ENCODE measurements around the gene MBL2. TPM values are rescaled to one million over a fixed set of nuclear protein-coding genes. Genes with fewer than 3 reads are reported as not detected.

Gene MBL2
- total and polyA plus RNA-seq, 2 of the 8 experiments (the other 6 are each of a cell fraction or from before 2014, with no cell fraction given) = not detected

GRCh38 chr10:52772623-52773022, at the start of gene MBL2 (continued):
- no peak for TF ChIP-seq EZH2 (IDR thresholded peaks at IDR 0.05; ENCODE audit: low read depth, low read length, severe bottlenecking)
- no peak for TF ChIP-seq SIX5 (IDR thresholded peaks at IDR 0.05; ENCODE audit: low read depth, low read length)
- no peak for TF ChIP-seq CEBPB (IDR thresholded peaks at IDR 0.05; ENCODE audit: low read depth, low read length)
- no peak for TF ChIP-seq E2F6 (IDR thresholded peaks at IDR 0.05)
- no peak for TF ChIP-seq GTF2F1 (IDR thresholded peaks at IDR 0.05; ENCODE audit: borderline replicate concordance, low read depth, low read length)
- no peak for TF ChIP-seq MAX (IDR thresholded peaks at IDR 0.05)
- no peak for TF ChIP-seq KDM5A (IDR thresholded peaks at IDR 0.05; ENCODE audit: low read length)
- no peak for TF ChIP-seq CTCF (IDR thresholded peaks at IDR 0.05; ENCODE audit: control extremely low read depth in 1 of 3, insufficient read depth in 1 of 3, low read depth in 1 of 3, low read length in 3 of 3)
- no peak for TF ChIP-seq ASH2L (IDR thresholded peaks at IDR 0.05; ENCODE audit: low read length)
- no peak for TF ChIP-seq TBP (IDR thresholded peaks at IDR 0.05; ENCODE audit: low read depth, low read length)
- no peak for TF ChIP-seq SP4 (IDR thresholded peaks at IDR 0.05; ENCODE audit: low read length)
